Urinary bladder (tissue), 4 donors: ENCODE results near the gene EFEMP1. TPM values are rescaled to one million over a fixed set of nuclear protein-coding genes. Genes with fewer than 3 reads are reported as not detected.
A peak's percentile ranks its signal among the peaks of the same experiment; 100 is the strongest.

ENCODE experiments used
- DNase-seq: peaks from one replicate; pipeline ENCODE4 v3.0.0-alpha.2; 2015; ENCODE audit errors: extremely low spot score
- H3K27ac ChIP-seq: one replicate; pipeline ENCODE4 v1.5.1; 2013; ENCODE audit warnings: low read depth, mild to moderate bottlenecking, moderate library complexity
- H3K36me3 ChIP-seq: one replicate; pipeline ENCODE4 v1.6.1; 2013; ENCODE audit warnings: mild to moderate bottlenecking, moderate library complexity; ENCODE audit not compliant: insufficient read depth
- H3K4me1 ChIP-seq: one replicate; pipeline ENCODE4 v1.6.1; 2013; ENCODE audit warnings: mild to moderate bottlenecking, moderate library complexity; ENCODE audit not compliant: insufficient read depth
- H3K4me3 ChIP-seq: one replicate; pipeline ENCODE4 v1.5.1; 2013; ENCODE audit warnings: low read depth, low read length
- WGBS: extraction: QIAGEN DNeasy Blood & Tissue Kit; methylation state at CpG from one replicate; pipeline ENCODE4 v1.1.7; 2013; 5-methylcytosine and 5-hydroxymethylcytosine counted together
- polyA plus RNA-seq: library from polyadenylated mRNA; stranded (reverse); fragments of 200-250 nt; gene quantifications from one replicate; pipeline ENCODE4 v1.2.3, GENCODE V29; 2013
- total RNA-seq: library from RNA; depleted of rRNA; stranded (reverse); fragments of >200 nt; gene quantifications from one replicate; pipeline ENCODE4 v1.2.3, GENCODE V29; 2014
- donor health status: healthy with polysubstance abuse.
- donor health status: healthy.

EFEMP1 gene
- total and polyA plus RNA-seq, 2 donors: 146 to 244 TPM

DNA sequence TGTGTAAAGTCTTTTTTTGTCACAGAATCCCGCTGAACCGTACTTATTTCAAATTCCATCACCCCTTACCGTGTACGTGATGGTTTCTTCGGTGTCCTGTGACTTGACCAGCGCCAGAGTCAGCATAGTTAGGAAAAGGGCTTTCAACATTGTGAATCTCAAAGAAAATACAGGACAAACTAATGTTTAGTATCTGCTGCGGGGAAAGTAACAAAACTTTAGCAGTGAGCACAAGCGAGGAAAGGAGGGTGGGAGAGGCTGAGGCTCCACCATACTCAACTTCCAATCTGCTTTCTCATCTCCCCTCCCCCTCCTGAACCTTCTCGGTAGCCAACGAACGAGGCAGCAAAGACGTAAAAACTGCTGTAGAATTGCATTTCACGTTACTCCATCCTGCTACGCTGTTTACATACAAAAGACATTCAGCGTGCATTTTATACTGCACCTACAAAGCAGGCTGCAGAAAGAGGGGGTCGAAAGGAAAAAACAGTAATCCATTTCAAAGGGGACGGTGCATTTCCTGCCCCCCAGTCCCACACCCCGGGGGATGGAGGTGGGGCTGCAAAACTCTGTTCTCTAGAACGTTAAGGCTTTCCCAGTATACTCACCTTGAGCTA is 1.2 kb downstream of the EFEMP1 start:
- H3K4me3 ChIP-seq: peak overlapping the region; percentile 58
- no peaks in the 10 kb centered on the region for H3K36me3 ChIP-seq
- H3K4me1 ChIP-seq: no peaks in the 10 kb centered on the region
- no peak for DNase-seq
- H3K27ac ChIP-seq: no peak overlapping the region
- 14% methylated on average over 19 of the region's 19 CpGs for WGBS

GRCh38 chr2:55919574-55919973 is 4.0 kb downstream of the EFEMP1 start:
- DNase-seq: no peak
- H3K4me1 ChIP-seq: no peaks in the 10 kb centered on the region
- no peak overlapping the region for H3K4me3 ChIP-seq
- H3K36me3 ChIP-seq: no peaks in the 10 kb centered on the region
- H3K27ac ChIP-seq: no peak overlapping the region
- 97% methylated on average over 3 of the region's 3 CpGs for WGBS

- DNase-seq: no peak
- Histone ChIP-seq H3K36me3 (no peaks in the 10 kb centered on the region), H3K4me3 (no peak overlapping the region), H3K27ac (no peak overlapping the region), H3K4me1 (no peaks in the 10 kb centered on the region)
- 91% methylated on average over 1 of the region's 1 CpG for WGBS
Measured at GRCh38 chr2:55918856-55919255, 4.7 kb downstream of the EFEMP1 start.

DNA sequence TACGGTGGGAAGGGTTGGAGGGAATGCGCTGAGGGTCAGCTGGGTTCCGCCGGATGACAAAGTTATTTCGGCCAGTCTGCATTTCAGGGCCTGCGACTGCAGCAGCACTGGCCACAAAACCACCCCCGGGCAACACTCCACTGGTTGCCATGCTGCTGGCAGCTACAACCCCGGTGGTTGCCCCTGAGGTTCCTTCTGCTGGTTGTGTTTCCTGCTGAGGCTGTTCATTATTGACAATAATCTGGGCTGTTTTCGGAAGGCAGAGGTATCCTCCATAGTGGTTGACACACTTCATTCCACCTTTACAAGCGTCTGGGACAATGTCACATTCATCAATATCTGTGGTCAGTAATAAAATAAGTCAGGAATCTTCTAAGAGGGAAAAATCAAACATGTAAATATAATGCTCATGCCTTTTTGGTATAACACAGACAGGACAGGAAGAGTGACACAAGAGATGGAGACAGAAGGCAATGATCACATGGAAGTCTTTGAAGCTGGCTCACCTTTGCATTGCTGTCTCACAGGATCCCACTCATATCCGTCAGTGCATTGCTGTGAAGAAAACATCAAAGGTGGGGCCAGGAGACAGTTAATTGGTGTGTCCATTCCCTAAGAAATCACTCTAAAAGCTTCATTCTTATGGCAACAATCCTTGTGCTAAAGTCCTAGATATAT is 5.7 kb downstream of the EFEMP1 start:
- Histone ChIP-seq H3K4me1 (no peaks in the 10 kb centered on the region), H3K4me3 (no peak overlapping the region), H3K27ac (no peak overlapping the region), H3K36me3 (no peaks in the 10 kb centered on the region)
- WGBS: 93% methylated on average over 11 of the region's 11 CpGs
- no peak for DNase-seq

DNA sequence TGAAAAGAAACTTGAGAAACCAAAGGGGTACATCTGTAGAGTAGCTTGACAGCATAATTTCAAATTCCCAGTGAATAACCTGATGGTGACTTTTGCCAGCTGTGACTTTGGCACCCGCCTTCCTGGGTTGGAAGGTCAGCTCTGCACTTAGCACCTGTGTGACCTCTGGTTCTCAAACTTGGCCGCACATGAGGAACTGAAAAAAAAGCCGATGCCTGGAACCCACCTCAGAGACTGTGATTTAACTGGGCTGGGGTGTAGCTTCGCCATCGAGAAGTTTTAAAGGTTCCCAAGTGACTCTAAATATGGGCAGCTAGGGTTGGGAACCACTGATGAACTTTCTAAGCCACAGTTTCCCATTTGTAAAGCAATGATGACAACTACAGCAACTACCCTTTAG is 6.5 kb downstream of the EFEMP1 start:
- Histone ChIP-seq H3K4me1 (no peaks in the 10 kb centered on the region), H3K36me3 (no peaks in the 10 kb centered on the region), H3K4me3 (no peak overlapping the region), H3K27ac (no peak overlapping the region)
- 84% methylated on average over 5 of the region's 5 CpGs for WGBS
- no peak for DNase-seq

GRCh38 chr2:55916473-55917049 is 7.0 kb downstream of the EFEMP1 start:
- Histone ChIP-seq H3K4me1 (no peaks in the 10 kb centered on the region), H3K4me3 (no peak overlapping the region), H3K36me3 (no peaks in the 10 kb centered on the region), H3K27ac (no peak overlapping the region)
- 51% methylated on average over 7 of the region's 7 CpGs for WGBS
- no peak for DNase-seq

DNA sequence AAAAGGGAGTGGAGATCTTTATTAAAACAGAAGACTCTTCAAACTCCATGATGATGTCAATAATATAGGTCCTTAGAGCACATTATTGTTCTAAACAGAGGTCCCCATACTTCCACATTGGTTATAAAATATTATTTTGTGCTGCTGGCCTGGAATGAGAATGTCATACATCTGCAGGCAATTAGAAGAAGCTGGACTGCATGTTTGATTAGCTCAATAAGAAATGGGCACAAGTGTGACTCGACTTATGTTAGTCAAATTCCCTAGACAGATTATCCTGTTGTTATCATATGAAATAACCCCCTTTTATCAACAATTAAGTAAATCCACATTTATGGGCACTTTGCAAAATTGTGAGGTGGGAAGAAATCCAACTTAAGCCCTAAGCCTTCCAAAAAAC is 8.8 kb downstream of the EFEMP1 start:
- Histone ChIP-seq H3K4me3 (no peak overlapping the region), H3K4me1 (no peaks in the 10 kb centered on the region), H3K36me3 (no peaks in the 10 kb centered on the region), H3K27ac (no peak overlapping the region)
- 49% methylated on average over 1 of the region's 1 CpG for WGBS
- no peak for DNase-seq

DNA sequence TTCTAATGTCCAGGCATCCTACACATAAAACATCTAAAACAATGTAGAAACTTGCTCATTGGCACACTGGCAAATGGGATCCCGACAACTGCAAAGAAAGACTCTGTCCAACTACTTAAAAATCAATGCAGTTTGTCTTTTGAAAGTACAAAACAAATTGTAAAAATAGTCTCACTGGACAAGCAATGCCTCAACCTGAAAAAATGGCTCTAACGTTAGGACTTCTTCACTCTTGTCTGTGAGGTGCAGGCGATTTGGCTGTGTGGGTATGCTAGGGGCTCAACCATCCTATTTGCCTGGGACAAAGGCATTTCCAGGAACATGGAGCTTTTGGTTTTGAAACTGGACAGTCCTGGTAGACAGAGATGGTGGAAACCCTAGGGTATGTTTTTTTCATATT is 10.7 kb downstream of the EFEMP1 start:
- H3K36me3 ChIP-seq: no peaks in the 10 kb centered on the region
- H3K27ac ChIP-seq: no peak overlapping the region
- H3K4me1 ChIP-seq: no peaks in the 10 kb centered on the region
- 84% methylated on average over 3 of the region's 3 CpGs for WGBS
- DNase-seq: no peak
- H3K4me3 ChIP-seq: no peak overlapping the region

DNA sequence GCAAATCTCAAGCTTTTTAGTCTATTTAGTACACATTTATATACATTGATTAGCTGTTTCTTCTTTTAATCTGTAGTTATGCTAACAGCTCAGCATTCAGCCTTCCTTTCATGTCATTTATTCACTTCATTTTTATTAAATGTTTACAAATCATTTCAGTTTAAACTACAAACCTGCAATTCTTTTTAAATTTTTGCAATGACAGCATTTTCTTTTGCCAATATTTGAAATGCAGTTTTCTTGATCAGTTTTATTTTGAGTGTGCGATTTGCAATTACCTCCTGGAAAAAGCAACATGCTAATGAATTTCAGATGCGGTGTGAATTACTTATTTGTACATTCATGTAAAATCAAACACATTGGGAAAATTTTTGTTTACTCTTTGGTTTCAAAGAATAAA is 13.5 kb downstream of the EFEMP1 start:
- Histone ChIP-seq H3K4me1 (no peaks in the 10 kb centered on the region), H3K27ac (no peak overlapping the region), H3K36me3 (no peaks in the 10 kb centered on the region), H3K4me3 (no peak overlapping the region)
- WGBS: 92% methylated on average over 2 of the region's 2 CpGs
- no peak for DNase-seq

- H3K27ac ChIP-seq: no peak overlapping the region
- H3K36me3 ChIP-seq: no peaks in the 10 kb centered on the region
- no peak overlapping the region for H3K4me3 ChIP-seq
- H3K4me1 ChIP-seq: no peaks in the 10 kb centered on the region
- 35% methylated on average over 3 of the region's 3 CpGs for WGBS
- no peak for DNase-seq
Measured at GRCh38 chr2:55907686-55908085, 15.9 kb downstream of the EFEMP1 start.

- 77% methylated on average over 1 of the region's 1 CpG for WGBS
- no peaks in the 10 kb centered on the region for H3K4me1 ChIP-seq
- no peaks in the 10 kb centered on the region for H3K36me3 ChIP-seq
- H3K27ac ChIP-seq: no peak overlapping the region
- DNase-seq: no peak
- H3K4me3 ChIP-seq: no peak overlapping the region
Measured at GRCh38 chr2:55906993-55907392, 16.6 kb downstream of the EFEMP1 start.

DNA sequence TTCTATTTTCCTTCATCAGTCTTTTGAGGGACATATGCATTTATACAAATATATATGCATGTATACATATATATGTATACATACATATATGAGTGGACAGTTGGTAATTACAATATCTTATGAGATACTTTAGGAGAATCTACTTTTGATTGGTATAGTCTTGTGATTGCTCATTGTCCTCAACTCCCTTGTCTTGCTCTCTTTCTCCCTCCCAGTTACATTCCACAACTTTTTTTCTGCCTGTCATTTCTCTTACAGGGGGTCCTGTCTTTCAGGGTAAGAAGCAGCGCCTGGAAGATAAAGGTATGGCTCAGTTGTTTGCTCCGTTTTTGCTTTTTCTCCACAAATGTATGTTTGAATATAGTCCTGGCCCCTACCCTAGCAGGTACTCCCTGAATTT is 19.9 kb downstream of the EFEMP1 start:
- 95% methylated on average over 2 of the region's 2 CpGs for WGBS
- DNase-seq: no peak

GRCh38 chr2:55902971-55903370 is 20.6 kb downstream of the EFEMP1 start:
- no peaks in the 10 kb centered on the region for H3K4me1 ChIP-seq
- H3K4me3 ChIP-seq: no peak overlapping the region
- DNase-seq: no peak
- H3K36me3 ChIP-seq: no peaks in the 10 kb centered on the region
- no peak overlapping the region for H3K27ac ChIP-seq

More for the DNA sequence above, 19.9 kb downstream of the EFEMP1 start:
- Histone ChIP-seq H3K4me3 (no peak overlapping the region), H3K4me1 (no peaks in the 10 kb centered on the region), H3K36me3 (no peaks in the 10 kb centered on the region), H3K27ac (no peak overlapping the region)

- Histone ChIP-seq H3K4me3 (no peak overlapping the region), H3K27ac (no peak overlapping the region), H3K4me1 (no peaks in the 10 kb centered on the region), H3K36me3 (no peaks in the 10 kb centered on the region)
- no peak for DNase-seq
- 63% methylated on average over 3 of the region's 3 CpGs for WGBS
Measured at GRCh38 chr2:55902429-55902828, 21.2 kb downstream of the EFEMP1 start.
